Melanocyte of skin (primary cell): Measurements from ENCODE around the gene IL22RA2. TPM values are rescaled to one million over a fixed set of nuclear protein-coding genes. Genes with fewer than 3 reads are reported as not detected.

Source experiments
- total RNA-seq, 2 donors: library from RNA; depleted of rRNA; stranded (reverse); fragments of >200 nt; gene quantifications; 2 replicates each; pipeline ENCODE4 v1.2.3, GENCODE V29; 2012

IL22RA2 gene, protein sequence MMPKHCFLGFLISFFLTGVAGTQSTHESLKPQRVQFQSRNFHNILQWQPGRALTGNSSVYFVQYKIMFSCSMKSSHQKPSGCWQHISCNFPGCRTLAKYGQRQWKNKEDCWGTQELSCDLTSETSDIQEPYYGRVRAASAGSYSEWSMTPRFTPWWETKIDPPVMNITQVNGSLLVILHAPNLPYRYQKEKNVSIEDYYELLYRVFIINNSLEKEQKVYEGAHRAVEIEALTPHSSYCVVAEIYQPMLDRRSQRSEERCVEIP
- not detected for total RNA-seq

DNA sequence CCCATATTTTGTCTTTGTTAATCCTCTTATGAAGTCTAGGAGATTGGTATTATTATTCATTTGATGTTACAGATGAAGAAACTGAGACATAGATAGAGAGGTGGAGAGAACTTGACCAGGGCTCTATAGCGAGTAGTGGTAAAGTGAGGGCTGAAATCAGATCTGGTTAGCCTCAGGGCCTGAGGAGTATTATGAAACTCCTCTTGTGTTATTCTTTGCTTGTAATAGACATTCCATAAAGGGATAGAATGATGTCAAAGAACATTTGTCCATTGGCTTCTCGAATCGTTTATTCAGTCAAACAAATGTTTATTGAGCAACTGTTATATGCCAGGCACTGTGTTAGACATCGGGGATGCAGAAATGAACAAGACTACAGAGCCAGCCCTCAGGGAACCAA is at the start of gene IL22RA2:
IL22RA2 (minus strand) TSS at position 144 of the 400 bp plus-strand sequence. CDS start 11,895 bp downstream, outside the sequence.

GRCh38 chr6:137218917-137219663 is 45.6 kb upstream of the IL22RA2 start, which contains the start of gene IFNGR1:
TSS of gene IFNGR1 (minus strand) at chr6:137219385. CDS start at chr6:137219327, 58 bp downstream.

Other genes with a start within 250 kb of the IL22RA2 start
- gene IL20RA, start 128.7 kb downstream of the IL22RA2 start, total RNA-seq: not detected
- gene IFNGR1, start 45.7 kb upstream of the IL22RA2 start, total RNA-seq: 10 to 100 TPM; 34.8 to 54.6 TPM